GM18907 (cell line): ENCODE measurements around the gene TRPM4.
"Not testable (repeated sequence)": the region's sequence is repeated elsewhere in the genome, so short reads cannot be mapped to it uniquely, and the experiment has no call there.

Experiments
- ATAC-seq: cut with Tn5 transposase; IDR thresholded peaks from one replicate; pipeline ENCODE4 v1.9.1; 2021; ENCODE audit warnings: mild to moderate bottlenecking, moderate library complexity; ENCODE audit not compliant: unreplicated experiment

TRPM4 gene

DNA sequence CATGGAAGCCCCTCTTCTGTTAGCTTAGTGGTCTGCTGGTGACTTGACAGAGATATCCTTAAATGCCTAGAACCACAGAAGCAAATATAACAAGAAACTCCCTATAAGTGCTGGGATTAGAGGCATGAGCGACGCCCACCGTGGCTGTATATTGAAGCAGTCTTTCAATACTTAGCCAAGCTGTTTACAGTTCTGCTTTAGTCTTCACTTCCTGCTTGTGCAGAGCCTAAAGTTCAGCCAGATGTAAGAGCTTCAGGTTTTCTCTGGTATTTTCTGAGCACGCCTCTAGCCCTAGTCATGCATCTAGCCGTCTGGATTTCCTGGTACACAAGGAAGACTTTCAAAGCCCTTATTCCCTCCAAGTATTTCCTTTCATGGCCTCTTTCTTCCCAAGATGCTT lies 28.5 kb downstream of the TRPM4 start:
- no peak for ATAC-seq

GRCh38 chr19:49188626-49189200 lies 31.1 kb downstream of the TRPM4 start:
- ATAC-seq = no peak

- no peak for ATAC-seq
These were observed 31.7 kb downstream of the TRPM4 start for GRCh38 chr19:49189259-49189658.

DNA sequence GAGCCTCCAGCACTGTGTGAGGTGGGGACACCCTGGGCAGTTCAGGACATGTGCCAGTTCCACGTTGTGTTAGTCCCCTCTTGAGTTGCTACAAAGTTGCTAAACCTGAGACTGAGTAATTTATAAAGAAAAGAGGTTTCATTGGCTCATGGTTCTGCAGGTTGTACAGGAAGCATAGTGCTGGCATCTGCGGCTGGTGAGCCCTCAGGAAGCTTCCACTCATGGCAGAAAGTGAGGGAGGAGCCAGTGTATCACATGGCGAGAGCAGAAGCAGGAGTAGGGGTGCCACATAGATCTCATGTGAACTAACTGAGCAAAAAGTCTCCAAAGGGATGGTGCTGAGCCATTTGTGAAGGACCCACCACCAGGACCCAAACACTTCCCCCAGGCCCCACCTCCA lies 33.2 kb downstream of the TRPM4 start:
- ATAC-seq = no peak

DNA sequence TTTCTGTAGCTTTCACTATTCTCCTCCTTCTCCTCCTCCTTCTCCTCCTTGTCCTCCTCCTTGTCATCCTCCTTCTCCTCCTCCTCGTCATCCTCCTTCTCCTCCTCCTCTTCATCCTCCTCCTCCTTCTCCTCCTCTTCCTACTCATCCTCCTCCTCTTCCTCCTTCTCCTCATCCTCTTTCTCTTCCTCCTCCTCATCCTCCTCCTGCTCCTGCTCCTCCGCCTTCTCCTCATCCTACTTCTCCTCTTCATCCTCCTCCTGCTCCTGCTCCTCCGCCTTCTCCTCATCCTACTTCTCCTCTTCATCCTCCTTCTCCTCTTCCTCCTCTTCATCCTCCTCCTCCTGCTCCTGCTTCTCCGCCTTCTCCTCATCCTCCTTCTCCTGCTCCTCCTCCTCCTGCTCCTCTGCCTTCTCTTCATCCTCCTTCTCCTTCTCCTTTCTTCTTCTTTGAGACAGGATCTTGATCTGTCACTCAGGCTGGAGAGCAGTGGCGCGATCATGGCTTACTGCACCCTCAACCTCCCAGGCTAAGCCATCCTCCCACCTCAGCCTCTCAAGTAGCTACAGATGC lies 36.3 kb downstream of the TRPM4 start:
- no peak for ATAC-seq

DNA sequence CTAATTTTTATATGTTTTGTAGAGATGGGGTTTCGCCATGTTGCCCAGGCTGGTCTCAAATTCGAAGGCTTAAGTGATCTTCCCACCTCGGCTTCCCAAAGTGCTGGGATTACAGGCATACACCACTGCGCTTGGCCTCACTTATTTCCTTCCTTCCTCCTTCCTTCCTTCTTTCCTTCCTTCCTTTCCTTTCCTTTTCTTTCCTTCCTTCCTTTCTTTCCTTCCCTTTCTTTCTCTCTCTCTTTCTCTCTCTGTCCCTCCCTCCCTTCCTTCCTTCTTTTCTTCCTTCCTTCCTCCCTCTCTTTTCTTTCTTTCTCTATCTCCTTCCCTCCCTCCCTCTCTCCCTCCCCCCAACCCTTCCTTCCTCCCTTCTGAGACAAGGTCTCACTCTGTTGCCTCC lies 36.8 kb downstream of the TRPM4 start:
- no peak for ATAC-seq

GRCh38 chr19:49196527-49197240 lies 39.1 kb downstream of the TRPM4 start:
- ATAC-seq = no peak

DNA sequence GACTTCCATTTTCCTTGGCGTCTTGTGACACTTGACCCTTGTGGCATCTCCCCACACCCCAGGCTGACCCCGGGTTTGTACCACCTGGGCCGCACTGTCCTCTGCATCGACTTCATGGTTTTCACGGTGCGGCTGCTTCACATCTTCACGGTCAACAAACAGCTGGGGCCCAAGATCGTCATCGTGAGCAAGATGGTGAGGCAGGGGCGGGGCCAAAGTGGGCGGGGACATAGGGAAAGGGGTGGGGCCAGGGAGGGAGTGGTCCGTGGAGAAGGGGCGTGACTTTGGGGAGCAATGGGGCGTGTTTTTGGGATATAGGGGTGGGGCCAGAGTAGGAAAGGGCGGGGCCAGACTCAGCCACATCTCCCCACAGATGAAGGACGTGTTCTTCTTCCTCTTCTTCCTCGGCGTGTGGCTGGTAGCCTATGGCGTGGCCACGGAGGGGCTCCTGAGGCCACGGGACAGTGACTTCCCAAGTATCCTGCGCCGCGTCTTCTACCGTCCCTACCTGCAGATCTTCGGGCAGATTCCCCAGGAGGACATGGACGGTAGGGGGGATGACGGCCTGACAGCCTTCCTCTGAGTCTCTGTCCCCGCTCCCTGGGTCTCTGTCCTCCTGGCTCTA lies 42.8 kb downstream of the TRPM4 start:
- no peak for ATAC-seq

DNA sequence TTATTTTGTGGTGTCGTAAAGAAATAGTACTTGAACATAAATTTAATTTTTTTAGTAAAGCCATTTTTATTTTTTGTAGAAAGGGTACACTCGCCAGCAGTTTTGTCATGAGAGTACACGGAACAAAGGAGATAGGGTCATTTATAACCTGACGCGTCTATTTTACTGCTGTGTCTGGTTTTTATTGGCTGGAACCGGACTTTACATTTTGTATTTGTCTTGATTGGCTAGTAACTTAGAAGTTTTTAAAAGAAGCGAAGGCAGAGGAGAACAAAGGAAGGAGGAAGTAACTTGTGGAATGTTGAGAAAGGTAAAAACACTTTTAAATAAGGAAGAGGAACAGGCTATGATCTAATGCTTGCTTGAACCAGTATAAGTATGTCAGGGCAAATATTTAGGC lies 43.5 kb downstream of the TRPM4 start:
- ATAC-seq = no peak

DNA sequence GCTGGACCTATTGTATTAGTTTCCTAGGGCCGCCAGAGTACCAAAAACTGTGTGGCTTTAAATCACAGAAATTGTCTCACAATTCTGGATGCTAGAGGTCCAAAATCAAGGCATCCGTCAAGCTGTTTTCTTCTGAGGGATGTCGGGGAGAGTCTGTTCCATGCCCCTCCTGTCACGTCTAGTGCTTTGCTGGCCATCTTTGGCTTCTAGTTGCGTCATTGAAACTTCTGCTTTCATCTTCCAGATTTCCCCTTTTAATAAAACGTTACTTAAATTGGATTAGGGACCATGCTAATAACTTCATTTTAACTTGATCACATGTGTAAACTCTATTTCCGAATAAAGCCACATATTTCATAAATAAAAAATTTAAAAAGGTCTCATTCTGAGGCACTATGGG lies 47.5 kb downstream of the TRPM4 start:
- ATAC-seq = no peak

DNA sequence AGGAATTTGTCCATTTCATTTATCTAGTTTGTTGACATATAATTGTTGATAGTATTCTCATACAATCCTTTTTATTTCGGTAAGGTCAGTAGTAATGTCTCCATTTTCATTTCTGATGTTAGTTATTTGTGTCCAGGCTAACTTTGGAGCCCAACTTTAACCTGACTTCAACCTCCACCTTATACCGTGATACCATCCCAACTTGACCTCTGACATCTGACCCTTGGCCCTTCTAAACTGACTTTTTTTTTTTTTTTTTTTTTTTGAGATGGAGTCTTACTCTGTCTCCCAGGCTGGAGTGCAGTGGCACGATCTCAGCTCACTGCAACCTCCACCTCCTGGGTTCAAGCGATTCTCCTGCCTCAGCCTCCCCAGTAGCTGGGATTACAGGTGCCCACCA lies 51.9 kb downstream of the TRPM4 start:
- not testable (repeated sequence) for ATAC-seq

DNA sequence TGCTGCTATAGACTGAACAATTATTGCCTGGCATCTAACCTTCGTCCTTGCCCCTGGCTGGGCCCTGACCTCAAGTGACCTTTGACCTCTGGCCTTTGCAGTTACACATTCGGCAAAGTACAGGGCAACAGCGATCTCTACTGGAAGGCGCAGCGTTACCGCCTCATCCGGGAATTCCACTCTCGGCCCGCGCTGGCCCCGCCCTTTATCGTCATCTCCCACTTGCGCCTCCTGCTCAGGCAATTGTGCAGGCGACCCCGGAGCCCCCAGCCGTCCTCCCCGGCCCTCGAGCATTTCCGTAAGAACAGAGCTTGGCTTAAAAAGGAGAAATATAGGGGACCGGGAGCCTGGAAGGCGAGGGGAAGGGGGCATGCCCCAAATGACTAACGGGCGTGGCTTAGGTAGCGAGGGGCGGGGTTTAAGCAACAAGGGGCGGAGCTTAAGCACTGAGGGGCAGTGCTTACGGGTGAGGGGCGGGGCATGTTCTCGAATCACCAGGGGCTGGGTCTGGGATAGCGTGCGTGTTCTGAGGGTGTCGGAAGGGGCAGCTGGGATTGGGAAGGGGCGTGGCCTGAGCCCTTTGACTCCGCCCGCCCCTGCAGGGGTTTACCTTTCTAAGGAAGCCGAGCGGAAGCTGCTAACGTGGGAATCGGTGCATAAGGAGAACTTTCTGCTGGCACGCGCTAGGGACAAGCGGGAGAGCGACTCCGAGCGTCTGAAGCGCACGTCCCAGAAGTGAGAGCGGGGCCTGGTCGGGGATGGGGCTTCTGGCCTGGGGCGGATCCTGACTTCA lies 52.7 kb downstream of the TRPM4 start:
- no peak for ATAC-seq

- ATAC-seq = no peak
These were observed 53.4 kb downstream of the TRPM4 start for GRCh38 chr19:49210901-49211451.

GRCh38 chr19:49212016-49212701 lies 54.6 kb downstream of the TRPM4 start:
- no peak for ATAC-seq

- ATAC-seq = no peak
These were observed 56.2 kb downstream of the TRPM4 start for GRCh38 chr19:49213791-49214190.

DNA sequence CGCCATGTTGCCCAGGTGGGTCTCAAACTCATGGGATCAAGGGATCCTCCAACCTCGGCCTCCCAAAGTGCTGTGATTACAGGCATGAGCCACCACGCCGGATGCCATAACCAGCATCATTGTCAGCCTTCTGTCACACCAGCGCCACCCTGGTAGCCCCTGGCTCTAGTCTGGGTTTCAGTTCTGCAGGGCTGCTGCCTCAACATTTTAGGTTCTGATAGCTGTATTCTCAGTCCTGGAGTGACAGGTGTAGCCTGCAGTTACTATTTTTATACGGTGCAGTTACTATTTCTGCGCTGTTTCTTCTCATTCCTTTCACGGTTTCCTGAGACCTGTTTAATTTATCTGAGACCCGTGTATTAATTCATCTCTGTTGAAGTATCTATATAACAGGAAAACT lies 57.1 kb downstream of the TRPM4 start:
- ATAC-seq = no peak

- no peak for ATAC-seq
These were observed 58.5 kb downstream of the TRPM4 start for GRCh38 chr19:49216071-49216470.

DNA sequence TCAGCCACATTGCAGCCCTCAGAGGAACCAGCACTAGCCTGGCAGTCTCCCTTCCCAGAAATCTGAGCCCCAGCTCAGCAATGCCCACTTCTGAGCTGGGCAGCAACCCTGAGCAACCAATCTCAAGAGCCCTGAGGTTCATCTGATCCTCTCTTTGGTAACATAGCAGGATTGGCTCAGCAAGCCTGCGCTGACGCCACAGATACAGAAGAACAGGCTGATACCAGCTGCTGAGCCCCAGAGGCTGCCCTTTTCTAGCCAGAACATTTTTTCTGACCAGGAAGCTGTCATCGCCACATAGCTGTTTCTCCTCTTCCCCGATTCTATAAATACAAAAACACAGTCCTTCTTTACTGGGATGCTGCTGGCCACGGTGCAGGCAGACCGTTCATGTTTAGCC lies 59.8 kb downstream of the TRPM4 start:
- ATAC-seq = no peak

- no peak for ATAC-seq
These were observed 64.4 kb downstream of the TRPM4 start for GRCh38 chr19:49222011-49222410.

GRCh38 chr19:49222528-49222927 lies 64.9 kb downstream of the TRPM4 start:
- ATAC-seq = no peak
